T-helper 2 cell treated with Interferon-gamma antibody and Interleukin-4, amounts not matched to agents 5 μg/mL and 100 μg/mL, for 36 hours (primary cell): Measurements from ENCODE around the gene NEURL1.

ENCODE experiments used
- DNase-seq: peaks from one replicate; pipeline ENCODE4 v3.0.0; 2021; ENCODE audit warnings: low spot score
- H3K27ac Mint-ChIP-seq: one replicate; pipeline ENCODE4 v1.8.0; 2021; ENCODE audit warnings: mild to moderate bottlenecking, mixed read lengths
- H3K27me3 Mint-ChIP-seq: one replicate; pipeline ENCODE4 v1.8.0; 2021; ENCODE audit warnings: low read depth, mixed read lengths
- H3K36me3 Mint-ChIP-seq: one replicate; pipeline ENCODE4 v1.8.0; 2021; ENCODE audit warnings: low read depth, mixed read lengths
- H3K4me1 Mint-ChIP-seq: one replicate; pipeline ENCODE4 v1.8.0; 2021; ENCODE audit warnings: low read depth, mixed read lengths
- H3K4me3 Mint-ChIP-seq: one replicate; pipeline ENCODE4 v1.8.0; 2022; ENCODE audit warnings: mild to moderate bottlenecking, moderate library complexity, mixed read lengths
- H3K9me3 Mint-ChIP-seq: one replicate; pipeline ENCODE4 v1.8.0; 2021; ENCODE audit warnings: mixed read lengths

NEURL1 gene

GRCh38 chr10:103641326-103641725 lies 147.8 kb downstream of the NEURL1 start:
- DNase-seq: no peak
- no peaks in the 10 kb centered on the region for H3K36me3 Mint-ChIP-seq
- H3K27me3 Mint-ChIP-seq: no peaks in the 10 kb centered on the region
- no peaks in the 10 kb centered on the region for H3K9me3 Mint-ChIP-seq
- H3K27ac Mint-ChIP-seq: no peak overlapping the region
- H3K4me1 Mint-ChIP-seq: no peaks in the 10 kb centered on the region
- no peak overlapping the region for H3K4me3 Mint-ChIP-seq
